IPS-NIHi11 (cell line): ENCODE results near the gene KIAA0930.
"Not testable (repeated sequence)": the region's sequence is repeated elsewhere in the genome, so short reads cannot be mapped to it uniquely, and the experiment has no call there.

ENCODE experiments used
- DNase-seq: peaks from one replicate; pipeline ENCODE4 v3.0.0; 2012; ENCODE audit warnings: mixed read lengths, low spot score

Gene KIAA0930

DNA sequence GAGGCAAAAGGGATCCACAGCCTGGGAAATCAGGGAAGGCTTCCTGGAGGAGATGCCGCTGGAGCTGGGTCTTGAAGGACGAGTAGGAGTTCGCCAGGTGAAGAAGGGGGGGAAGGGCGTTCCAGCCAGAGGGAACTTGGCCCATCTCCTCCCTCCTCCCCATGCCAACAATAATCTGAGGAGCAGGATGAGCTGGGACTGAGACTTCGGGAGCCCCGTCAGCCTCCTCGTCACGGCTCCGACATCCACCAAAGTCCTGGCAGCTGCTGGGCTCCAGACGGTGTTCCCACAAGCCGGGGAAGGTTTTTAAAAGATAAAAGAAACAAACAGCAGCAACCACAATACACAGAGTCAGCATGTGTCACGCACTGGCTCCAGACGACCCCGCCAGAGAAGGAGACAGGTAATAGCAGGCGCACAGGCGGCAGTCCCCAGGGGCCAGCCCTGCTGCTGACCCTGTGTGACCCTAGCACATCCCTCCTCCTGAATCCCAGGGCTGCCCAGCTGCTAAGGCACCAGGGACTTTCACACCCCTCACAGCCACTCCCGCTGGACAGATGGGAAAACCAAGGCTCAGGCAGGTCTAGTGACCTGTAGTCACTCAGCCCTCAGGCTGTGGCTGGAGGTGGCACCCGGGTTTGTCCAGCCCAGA lies 39.7 kb downstream of the KIAA0930 start:
- no peak for DNase-seq

DNA sequence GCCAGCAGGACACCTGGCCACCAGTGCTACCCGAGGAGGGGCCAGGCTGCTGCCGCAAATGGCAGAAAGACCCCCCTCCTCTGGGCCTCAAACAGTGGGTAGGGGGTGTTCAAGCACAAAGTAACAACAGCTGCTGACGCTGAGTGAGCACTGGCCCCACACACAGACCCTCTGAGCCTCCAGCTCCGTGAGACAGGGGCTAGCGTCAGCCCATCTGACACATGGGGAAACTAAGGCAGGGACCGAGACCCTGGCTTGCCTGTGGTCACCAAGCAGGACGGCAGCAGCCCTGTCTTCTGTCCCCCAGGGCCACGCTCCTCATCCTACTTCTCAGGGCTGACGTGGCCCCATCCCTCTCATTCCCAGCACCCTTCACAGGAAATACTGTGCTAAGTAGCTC lies 40.5 kb downstream of the KIAA0930 start:
- no peak for DNase-seq

DNA sequence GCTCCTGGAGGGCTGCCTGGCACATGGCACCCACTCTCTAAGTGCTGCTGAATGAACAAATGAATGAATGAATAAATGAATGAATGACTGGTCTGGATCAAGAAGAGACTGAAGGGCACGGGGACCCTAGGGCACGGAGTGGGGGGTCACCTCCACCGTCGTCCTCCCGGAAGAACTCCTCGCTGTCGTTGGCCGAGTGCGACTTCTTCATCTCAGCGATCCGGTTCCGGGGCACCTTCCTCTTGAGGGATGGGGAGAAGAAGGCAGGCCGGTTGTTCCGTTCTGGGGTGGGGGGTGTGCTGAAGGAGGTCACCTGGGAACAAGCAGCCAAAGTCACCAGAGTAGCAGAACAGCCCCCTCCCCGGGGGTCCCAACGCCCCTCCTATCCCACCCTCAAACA lies 41.0 kb downstream of the KIAA0930 start:
- DNase-seq = no peak

DNA sequence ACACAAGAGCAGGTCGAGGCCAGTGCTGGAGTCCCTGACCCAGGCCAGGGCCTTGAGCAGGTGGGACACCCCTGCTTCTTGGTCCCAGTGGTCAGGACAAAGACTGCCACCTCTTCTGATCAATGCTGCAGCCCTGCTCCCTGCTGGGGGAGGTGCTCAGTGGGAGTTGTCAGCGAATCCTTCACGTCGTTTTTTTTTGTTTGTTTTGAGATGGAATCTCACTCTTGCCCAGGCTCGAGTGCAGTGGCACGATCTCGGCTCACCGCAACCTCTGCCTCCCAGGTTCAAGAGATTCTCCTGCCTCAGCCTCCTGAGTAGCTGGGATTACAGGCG lies 42.3 kb downstream of the KIAA0930 start:
- DNase-seq = no peak

DNA sequence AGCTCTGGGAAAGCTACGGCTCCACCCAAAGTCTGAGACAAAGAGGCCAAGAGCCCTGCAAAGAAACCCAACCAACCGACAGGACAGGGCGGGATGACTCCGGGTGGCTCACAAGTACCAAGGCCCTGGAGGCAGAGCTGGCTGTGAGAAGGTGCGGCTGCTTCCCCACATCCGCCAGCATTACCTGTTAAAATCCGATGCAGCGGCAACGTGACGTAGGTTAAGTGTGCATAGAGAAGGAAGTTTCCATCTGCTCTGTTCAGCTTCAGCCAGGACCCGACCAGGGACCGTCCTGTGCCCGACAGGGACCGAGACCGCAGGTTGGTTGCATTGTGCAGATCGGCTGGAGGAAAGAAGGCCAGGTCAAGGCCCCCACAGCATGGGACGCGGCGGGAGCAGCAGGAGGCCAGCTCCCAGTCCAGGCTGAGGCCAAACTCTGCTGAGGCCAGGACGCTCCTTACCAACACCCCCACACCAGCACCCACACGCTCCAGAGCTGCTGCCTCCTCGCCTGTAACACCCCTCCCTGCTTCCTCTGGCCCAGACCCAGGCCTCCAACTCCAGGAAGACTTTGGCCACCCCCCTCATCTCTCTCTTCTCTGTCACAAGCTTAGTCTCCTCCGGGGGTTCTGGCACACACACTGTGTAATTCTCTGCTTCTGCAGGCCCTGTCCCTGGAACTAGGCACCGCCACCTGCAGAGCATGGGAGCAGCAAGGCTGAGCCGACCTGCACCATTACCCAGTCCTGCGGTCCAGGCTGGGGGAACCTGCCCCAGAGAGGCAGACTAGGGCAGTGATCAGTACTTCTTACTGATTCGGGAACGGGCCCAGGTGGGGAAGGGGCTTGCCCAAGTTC lies 42.9 kb downstream of the KIAA0930 start:
- no peak for DNase-seq

DNA sequence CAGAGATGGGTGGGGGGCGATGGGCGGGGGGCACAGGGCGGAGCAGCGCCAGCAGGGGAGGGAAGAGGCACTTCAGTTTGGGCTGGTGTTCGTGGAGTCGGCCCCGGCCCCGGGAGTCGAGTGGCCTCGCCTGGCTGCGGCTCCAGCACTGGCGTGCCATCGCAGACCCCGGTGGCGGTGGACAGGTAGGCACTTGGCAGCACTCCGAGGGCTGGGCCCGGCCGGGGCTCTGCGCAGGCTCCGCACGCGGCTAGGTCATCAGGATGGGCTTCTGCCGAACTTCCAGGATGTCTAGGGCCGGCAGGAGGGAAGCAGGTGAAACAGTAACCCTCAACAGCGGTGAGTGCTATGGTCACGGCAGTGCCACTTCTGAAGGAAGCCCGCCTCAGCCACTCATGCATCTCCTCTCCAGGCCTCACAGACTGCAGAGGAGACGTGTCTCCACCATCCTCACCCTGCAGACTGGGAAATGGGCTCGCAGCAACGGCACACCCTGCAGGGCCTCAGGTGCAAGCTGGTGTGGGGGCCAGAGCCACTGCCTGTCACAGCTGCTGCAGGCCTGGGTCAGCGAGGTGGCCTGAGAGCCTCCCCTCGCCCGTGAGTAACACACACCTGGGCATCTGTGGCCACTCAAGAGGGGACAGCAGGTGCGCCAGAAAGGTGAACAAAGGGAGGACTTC lies 43.6 kb downstream of the KIAA0930 start:
- DNase-seq = no peak

DNA sequence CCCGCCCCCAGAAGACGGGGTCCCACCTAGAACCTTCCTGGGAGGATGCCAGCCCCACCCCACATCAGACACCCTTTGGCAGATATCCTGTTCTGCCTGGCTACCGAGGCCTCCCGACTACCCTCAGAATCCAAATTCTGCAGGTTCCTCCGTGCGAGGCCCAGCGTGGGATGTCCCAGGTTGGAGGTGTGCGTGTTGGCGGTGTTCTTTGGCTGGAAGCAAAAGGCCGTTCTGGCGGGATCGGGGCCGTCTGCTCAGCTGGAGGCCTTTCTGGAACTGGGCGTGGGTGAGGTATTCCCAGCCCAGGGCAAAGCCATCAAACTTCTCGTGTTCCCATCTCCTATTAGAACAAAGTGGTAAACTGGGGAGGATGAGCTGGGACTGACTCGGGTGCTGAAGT lies 44.4 kb downstream of the KIAA0930 start:
- DNase-seq = no peak

DNA sequence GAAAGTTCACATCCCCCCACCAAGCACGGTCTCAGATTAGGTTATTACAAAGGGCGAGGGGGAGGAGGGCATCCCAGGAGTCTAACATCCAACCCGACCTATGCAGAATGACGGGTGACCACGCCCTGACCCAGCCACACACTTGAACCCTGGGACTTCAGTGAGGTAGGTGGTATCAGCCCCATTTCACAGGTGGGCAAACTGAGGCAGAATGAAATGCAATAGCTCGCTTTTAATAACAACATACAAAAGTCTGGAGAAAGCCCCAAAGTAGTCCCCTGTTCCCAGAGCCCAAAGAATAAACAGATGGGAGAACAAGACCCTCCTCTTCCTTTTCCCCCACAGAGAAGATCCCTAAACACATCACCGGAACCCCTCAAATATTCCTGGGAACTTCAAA lies 45.1 kb downstream of the KIAA0930 start:
- DNase-seq = no peak

DNA sequence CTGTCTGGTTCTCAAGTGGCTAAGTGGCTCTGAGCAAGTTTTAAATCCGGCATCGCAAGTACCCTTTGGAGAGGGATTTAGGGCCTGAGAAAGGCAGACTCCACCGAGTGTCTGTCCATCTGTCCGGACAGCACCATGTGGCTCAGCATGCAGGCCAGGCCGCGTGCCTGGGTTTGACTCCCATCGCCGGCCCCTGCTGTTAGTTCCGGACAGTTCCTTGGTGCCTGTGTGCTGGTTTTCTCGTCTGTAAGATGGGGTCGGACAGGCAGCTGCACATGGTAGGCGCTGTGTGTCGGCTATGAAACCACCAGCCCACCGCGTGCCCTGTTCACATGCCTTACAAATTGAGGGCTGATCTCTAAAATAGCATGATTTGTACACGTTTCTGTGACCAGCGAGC lies 46.0 kb downstream of the KIAA0930 start:
- no peak for DNase-seq

DNA sequence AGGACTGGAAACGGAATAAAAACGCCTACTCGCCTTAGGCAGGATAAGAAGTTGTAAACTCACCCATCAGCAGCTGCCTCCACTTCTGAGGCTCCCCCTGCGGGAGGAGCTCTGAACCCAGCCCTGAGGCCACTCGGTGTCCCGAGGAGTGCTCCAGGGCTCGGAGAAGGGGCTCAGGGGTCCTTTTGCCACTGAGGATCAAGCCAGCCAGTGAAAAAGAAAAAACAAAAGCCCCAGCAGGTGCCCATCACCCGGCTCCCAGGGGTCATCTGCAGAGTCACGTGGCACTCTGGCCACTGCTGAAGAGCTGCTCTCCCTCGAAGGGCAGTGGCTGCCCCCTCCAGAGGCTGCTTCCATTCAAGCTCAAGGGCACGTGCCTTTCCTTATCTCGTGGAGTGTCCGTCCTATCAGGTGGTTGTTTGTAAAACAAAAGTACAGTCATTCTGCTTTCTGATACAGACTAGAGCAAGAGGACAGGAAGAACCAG lies 48.0 kb downstream of the KIAA0930 start:
- peak; percentile 70 for DNase-seq

DNA sequence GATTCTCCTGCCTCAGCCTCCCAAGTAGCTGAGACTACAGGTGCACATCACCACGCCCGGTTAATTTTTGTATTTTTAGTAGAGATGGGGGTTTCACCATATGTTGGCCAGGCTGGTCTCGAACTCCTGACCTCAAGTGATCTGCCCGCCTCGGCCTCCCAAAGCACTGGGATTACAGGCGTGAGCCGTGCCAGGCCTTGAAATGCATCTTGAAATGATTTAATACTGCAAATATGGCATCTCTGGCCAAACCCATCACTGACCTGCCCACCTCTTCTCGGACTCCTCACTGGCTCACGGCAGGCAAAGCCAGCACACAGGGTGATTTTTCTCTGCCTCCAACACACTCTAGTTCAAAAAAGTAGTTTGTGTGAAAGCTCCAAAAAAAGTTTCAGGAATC lies 48.9 kb downstream of the KIAA0930 start:
- DNase-seq = not testable (repeated sequence)

DNA sequence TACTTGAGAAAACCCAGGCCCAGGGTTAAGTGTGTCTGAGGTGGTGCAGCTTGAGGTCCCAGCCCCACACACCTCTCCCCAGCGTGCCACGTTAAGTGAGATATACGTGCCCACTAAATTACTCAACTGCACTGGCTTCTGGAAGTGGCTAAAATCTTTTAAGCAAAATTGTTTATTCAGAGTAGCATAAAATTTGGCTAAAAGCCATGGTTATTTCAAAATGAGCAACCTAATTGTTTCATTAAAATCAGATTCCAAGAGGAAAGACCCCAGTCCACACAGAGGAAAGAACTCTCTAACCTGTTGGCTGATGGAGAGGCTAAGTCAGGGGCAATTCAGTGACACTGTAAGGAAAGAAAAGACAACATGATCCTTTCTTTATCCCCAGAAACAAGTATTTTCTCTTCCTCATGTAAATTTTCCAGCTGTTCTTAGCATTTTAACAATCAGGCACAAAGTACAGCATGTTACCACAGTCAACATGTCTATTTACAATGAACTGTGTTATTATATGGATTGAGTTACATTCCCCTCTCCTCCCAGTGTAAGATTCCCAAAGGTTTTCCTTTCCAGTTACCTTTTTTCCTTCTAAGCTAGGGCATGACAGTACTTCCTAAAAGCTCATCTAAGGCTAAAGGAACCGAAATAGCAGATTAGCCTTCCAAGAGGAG lies 50.4 kb downstream of the KIAA0930 start:
- DNase-seq = no peak

DNA sequence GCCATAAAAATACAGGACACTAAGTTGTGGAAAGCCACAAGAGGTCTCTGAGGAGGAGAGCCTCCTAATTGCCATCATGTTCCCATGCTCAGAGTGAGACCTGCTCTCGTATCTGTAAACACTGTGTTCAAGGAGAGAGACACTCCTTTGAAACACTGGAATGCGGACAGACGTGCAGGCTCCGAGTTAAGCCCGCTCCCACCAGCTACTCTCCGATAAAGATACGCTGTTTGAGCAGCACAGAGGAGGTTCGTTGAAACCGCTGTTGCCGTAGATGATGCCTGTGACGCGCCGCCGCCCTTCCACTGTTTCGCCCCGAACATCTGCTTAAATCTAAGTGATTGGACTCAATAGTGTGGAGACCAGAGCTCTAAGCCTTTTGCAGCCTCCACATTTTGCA lies 51.9 kb downstream of the KIAA0930 start:
- DNase-seq = no peak

DNA sequence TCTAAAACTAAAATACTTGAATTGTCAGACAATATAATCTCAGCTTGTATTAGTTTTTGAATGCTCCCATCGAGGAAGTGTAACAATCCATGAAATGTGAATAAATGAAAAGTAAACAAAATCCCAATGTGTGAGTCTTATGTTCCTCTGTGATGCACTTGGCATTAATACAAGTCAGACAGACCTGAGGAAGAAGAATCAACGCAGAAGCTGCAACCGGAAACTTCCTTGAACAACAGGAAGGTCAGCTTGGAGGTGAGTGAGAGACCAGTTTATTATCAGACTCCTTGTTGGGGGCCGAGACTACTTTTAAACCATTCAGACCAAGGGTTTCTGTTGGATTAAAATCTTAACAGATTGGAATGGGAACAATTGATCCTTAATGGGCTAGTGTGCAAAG lies 52.8 kb downstream of the KIAA0930 start:
- DNase-seq = no peak

DNA sequence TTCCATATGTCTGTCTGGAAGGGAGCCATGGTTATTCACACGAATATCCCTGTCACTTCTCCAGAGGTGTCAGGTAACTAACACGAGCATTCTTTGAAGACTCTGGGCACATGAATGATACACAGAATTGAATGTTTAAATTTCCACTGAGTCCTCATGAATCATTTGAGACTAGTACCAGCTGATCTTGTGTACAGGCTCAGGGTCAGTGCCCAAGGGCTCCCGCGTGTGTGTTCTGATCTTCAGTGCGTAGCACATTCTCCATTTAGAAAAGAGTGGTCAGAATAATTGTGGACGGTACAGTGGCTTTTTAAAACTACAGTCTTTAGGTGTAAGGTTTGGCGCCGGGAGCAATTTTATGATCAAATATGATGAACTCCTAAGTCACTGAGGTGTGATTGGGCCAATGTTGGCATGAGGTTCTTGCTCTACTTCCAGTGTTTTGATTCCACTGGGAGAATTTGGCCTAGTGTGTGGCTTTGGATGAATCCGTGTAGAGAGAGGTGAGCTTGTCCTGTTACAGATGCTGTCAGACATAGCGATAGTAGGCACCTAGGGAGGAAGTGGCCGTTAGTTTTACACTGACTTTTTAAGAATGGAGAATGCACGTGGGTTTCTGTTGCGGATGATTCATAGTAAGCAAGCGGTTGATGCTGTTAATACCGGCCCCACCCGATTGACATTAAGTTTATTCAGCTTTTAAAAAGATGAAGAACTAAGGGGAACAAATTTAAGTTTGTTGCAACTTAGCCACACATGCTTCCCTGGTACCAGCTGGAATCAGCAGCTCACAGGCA lies 54.8 kb downstream of the KIAA0930 start:
- no peak for DNase-seq

DNA sequence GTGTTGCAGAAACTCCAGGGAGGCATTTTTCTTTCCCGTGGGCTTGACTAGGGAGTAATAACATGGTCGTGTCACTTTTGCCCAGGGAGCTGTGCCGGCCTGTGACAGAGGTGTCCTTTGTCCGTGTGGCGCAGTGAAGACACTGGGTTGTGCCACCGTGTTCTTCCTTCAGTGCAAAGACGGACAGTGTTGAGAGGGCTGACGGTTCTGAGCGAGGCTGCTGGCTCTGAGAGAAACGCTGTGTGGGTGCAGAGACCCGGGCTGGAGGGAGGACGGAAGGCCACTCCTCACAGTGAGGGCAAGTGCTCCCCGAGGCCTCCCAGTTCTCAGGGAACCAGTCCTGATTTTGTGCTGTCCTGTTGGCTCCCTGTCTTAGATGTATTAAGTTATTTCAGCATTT lies 56.7 kb downstream of the KIAA0930 start:
- no peak for DNase-seq

DNA sequence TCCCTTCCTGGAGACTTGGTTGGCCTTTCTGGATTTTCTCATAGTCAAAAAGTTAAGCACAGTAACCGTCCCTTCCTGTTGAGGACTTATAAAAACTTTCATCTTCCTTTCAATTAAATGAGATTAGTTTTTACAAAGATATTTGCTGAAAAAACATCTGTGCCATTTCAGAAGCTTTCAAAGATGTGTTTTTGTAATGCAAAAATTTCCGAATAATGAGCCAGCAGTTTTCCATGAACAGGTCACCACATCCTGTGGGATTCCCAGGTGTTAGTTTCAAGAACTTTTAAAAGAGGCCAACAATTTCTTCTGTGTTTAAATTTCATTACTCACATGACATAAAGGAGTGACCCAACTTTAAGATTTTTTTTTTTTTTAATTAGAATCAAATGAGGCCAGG lies 58.9 kb downstream of the KIAA0930 start:
- DNase-seq = no peak

DNA sequence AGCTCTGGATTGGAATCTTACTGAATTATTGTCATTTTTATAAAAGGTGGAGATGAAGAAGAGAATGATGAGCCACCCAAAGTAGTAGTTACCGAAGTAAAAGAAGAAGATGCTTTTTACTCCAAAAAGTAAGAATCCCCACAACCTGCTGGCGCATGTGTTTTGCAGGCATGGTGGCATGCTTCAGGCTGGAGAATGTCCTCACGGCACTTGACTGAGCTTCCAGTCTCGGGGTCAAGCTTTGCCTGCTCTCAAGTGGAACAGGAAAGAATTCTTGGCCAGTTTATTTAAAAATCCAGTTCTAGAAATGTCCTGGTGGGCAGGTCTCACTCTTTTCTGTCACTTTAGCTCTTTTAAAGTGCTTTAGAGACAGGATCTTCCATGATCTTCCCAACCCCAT lies 59.5 kb downstream of the KIAA0930 start:
- no peak for DNase-seq

DNA sequence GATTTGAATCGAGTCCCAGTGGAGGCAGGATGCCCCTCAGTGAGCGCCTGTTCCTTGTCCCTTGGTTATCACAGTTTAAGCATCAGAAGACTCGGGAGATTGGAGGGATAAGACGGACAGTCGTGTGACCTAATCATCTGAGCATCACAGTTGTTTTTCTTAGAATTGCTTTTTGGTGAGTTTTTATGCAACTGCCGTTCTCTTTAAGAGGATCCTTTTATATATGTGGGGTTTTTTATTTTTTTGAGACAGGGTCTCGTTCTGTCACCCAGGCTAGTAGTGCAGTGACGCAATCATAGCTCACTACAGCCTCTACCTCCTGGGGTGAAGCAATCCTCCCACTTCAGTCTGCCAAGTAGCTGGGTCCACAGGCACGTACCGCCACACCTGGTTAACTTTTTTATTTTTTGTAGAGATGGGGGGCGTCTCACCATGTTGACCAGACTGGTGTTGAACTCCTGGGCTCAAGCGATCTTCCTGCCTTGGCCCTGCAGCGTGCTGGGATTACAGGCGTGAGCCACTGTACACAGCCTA lies 60.5 kb downstream of the KIAA0930 start:
- no peak for DNase-seq

DNA sequence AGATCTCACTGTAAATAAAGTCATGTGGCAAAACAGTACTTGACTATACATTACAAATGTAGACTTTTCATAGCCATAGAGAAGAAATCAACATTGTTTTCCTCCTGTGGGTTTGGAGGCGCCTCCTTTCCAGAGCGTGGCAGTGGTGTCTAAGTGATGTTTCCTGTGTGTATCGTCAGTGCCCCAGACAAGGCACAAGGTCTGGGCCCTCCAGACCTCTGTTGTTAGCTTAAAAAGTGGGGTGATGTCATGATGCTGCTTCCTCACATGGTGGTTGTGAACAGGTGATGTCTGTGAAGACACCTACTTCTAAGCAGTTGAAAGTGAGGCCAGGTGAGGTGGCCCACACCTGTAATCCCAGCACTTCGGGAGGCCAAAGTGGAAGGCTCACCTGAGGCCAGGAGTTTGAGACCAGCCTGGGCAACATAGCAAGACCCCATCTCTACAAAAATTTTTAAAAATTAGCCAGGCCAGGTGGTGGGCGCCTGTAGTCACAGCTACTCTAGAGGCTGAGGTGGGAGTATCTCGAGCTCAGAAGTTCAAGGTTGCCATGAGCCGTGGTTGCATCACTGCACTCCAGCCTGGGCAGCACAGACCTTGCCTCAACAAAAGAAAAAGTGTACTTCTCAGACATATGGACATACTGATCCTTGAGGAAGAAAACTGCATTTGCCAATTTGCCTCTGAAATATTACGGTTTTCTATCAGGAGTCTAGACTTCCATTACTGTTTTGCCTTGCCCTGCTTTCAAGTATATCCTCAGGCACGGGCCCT lies 61.2 kb downstream of the KIAA0930 start:
- DNase-seq = no peak
